ENCODE data around the gene SCFD2.

GRCh38 chr4:52873861-52874343, 492.0 kb downstream of the SCFD2 start:
- TF ChIP-seq, protein P1, sequence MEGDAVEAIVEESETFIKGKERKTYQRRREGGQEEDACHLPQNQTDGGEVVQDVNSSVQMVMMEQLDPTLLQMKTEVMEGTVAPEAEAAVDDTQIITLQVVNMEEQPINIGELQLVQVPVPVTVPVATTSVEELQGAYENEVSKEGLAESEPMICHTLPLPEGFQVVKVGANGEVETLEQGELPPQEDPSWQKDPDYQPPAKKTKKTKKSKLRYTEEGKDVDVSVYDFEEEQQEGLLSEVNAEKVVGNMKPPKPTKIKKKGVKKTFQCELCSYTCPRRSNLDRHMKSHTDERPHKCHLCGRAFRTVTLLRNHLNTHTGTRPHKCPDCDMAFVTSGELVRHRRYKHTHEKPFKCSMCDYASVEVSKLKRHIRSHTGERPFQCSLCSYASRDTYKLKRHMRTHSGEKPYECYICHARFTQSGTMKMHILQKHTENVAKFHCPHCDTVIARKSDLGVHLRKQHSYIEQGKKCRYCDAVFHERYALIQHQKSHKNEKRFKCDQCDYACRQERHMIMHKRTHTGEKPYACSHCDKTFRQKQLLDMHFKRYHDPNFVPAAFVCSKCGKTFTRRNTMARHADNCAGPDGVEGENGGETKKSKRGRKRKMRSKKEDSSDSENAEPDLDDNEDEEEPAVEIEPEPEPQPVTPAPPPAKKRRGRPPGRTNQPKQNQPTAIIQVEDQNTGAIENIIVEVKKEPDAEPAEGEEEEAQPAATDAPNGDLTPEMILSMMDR (IDR thresholded peaks at IDR 0.05), result no peak
- no peak for TF ChIP-seq POLR2A (IDR thresholded peaks at IDR 0.05)
- no peak for TF ChIP-seq EP300 (IDR thresholded peaks at IDR 0.05)
